Omental fat pad (tissue), 4 donors: ENCODE results near the gene ENTPD6. TPM values are rescaled to one million over a fixed set of nuclear protein-coding genes. Genes with fewer than 3 reads are reported as not detected.

Source experiments
- ATAC-seq: fragments of 150-250 bp; one replicate; pipeline ENCODE4 v1.9.1; 2016; ENCODE audit warnings: mild to moderate bottlenecking, moderate library complexity; ENCODE audit not compliant: low FRiP score
- DNase-seq: peaks from one replicate; pipeline ENCODE4 v3.0.0-alpha.2; 2019; ENCODE audit warnings: low spot score
- total RNA-seq, 4 donors: library from RNA; depleted of rRNA; stranded (reverse); fragments of >200 nt; gene quantifications; one replicate each; pipeline ENCODE4 v1.1.0, GENCODE V29; 2016
- TF ChIP-seq, protein P1 (sequence below), 3 donors: fragments of 450-650 bp; IDR thresholded peaks; one replicate each; pipeline ENCODE4 v1.5.1; 2016 to 2017; ENCODE audit warnings: antibody characterized with exemption in 3 of 3, mild to moderate bottlenecking in 3 of 3, moderate library complexity in 2 of 3

ENTPD6 gene
- total RNA-seq, 4 donors from 2014 or later, result 44.6 to 71.0 (median 60.0) TPM

DNA sequence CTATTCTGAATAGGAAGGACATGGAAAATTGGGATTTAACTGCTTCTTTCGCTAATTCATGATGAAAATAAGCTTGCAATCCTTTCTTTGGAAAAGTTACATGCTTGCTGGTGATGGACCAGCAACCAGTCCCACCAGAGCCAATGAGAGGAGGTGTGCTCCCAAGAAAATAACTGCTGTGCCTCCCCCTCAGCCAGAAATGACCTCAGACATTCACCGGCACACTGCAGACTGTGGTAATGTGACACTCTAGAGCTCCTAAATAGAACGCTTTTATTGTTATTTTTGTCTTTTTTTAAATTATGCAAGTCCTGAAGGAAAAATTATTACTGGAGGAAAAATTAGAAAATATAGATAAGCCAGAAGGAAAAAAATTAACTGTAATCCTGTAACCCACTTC, 55.0 kb downstream of the ENTPD6 start:
- TF ChIP-seq, protein P1, sequence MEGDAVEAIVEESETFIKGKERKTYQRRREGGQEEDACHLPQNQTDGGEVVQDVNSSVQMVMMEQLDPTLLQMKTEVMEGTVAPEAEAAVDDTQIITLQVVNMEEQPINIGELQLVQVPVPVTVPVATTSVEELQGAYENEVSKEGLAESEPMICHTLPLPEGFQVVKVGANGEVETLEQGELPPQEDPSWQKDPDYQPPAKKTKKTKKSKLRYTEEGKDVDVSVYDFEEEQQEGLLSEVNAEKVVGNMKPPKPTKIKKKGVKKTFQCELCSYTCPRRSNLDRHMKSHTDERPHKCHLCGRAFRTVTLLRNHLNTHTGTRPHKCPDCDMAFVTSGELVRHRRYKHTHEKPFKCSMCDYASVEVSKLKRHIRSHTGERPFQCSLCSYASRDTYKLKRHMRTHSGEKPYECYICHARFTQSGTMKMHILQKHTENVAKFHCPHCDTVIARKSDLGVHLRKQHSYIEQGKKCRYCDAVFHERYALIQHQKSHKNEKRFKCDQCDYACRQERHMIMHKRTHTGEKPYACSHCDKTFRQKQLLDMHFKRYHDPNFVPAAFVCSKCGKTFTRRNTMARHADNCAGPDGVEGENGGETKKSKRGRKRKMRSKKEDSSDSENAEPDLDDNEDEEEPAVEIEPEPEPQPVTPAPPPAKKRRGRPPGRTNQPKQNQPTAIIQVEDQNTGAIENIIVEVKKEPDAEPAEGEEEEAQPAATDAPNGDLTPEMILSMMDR (IDR thresholded peaks at IDR 0.05), result no peak
- ATAC-seq, result no peak
- no peak for DNase-seq

DNA sequence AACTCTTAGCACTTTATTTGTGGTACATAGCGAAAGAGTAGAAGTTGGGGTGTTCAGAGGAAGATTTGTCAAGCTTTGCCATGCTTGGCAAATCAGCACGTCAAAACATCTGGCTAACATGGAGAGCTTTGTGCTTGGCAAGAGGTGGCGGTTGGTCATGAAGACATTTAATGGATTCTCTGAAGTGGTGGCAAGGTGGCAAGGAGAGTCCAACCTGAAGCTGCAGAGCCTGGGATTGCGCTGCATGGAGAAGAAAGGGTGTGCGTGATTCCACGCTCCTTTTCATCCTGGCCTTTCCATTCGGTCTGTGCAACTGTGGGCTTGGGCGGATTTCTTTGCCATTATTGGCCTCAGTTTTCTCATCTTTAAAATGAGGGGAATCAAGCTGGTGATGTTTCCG, 55.5 kb downstream of the ENTPD6 start:
- no peak for ATAC-seq
- TF ChIP-seq, protein P1 (IDR thresholded peaks at IDR 0.05), result no peak
- DNase-seq, result no peak

DNA sequence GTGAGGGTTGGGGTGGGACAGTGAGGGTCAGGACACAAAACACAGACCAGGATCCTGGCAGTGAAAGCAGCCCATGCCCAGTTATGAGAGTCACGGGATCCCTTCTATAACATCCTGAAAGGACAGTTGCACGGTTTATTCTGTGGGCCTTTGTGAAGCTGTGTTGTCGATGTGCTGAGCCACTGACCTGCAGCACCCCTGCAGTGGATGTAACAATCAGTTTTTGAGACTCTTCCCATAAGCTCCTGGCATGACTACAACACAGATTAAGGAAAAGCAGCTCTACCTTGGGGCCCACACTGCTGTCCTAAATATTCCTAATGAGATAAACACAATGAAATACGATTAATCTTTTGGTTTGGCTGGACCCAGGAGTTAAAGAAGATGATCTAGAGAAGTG, 56.0 kb downstream of the ENTPD6 start:
- TF ChIP-seq, protein P1 (IDR thresholded peaks at IDR 0.05), result no peak
- ATAC-seq (no peak), DNase-seq (no peak)

DNA sequence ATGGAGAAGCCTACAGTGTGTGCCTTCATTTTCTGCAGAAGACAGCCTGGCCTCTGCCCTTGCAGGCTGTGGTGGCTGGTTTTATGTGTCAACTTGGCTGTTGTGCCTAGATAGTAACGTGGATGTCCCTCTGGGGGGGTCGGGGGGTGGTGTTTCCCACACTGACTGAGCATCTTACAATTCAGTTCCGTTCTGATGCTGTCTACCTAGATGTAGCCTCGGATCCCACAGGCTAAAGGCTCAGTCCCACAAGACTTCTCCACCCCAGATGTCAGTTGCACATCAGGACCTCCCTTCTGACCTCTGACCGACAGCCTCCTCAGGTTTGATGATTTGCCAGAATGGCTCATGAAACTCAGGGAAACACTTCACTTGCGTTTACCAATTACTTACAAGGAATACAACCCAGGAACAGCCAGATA, 56.7 kb downstream of the ENTPD6 start:
- ATAC-seq (no peak), DNase-seq (no peak)
- TF ChIP-seq, protein P1 (IDR thresholded peaks at IDR 0.05), result no peak

DNA sequence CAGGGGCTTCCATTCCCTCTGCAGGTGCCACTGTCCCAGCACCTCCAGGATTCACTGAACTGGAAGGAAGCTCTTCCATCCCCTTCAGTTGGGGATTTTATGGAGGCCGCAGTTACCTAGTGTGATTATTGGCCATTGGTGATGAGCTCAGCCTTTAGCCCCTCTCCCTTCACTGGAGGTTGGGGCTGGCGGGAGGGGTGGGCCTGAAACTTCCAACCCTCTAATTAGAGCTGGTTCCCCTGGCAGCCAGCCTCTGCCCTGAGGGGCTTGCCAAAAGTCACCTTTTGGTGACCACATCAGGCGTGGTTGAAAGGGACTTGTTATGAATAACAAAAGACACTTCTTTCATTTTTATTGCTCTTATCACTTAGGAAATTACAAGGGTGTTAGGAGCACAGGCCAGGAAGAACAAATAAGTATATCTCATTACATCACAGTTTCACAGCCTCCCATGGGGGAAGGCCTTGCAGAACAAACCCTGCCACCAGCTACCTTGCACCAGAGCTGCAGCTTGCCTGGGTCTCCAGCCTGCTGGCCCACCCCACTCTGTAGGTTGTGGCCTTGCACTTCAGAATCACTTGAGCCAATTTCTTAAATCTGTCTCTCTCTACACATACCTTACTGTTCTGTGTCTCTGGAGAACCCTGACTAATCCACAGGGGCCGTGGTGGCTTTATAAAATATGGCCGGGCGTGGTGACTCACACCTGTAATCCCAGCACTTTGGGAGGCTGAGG, 57.3 kb downstream of the ENTPD6 start:
- no peak for DNase-seq
- no peak for ATAC-seq
- TF ChIP-seq, protein P1 (IDR thresholded peaks at IDR 0.05), result no peak

DNA sequence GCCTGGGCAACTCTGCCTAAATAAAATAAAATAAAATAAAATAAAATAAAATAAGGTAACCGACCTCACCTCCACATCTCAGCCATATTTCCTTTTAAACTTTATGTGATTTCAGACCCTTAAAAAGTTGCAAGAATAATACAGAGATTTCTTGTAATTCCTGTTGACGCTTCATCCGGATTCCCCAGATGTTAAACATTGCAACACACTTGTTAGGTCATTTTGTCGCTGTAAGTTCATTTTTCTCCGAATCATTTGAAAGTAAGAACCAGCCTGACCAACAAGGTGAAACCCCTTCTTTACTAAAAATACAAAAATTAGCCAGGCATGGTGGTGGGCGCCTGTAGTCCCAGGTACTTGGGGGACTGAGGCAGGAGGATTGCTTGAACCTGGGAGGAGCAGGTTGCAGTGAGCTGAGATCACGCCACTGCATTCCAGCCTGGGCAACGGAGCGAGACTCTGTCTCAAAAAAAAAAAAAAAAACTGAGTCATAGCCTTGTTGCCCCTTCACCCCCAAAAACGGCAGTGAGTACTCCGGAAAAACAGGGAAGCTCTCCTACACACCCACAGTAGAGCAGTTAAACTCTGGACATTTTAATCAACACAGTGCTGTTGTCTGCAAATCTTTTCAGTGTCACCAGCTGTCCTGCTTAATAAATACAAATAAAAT, 58.2 kb downstream of the ENTPD6 start:
- TF ChIP-seq, protein P1 (IDR thresholded peaks at IDR 0.05), result no peak
- no peak for DNase-seq
- no peak for ATAC-seq

DNA sequence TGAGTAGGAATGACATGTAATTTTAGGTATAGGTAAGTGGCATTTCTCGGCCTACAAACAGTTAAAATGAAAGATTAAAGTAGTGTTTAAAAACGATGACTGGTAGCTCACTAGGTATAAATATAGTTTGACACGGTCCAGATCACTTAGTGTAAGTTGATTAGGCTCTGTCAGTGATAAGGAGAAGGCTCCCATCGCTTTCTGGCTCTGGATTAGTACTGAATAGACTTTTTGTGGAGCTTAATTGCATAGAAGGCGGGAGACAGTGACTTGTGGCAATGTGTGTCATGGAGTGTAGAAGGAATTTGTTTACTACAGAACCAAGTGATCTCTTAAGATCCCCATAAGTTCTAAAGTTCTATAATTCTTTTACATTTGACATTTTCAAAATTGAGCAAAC, 59.1 kb downstream of the ENTPD6 start:
- ATAC-seq (no peak), DNase-seq (no peak)
- TF ChIP-seq, protein P1 (IDR thresholded peaks at IDR 0.05), result no peak
